ENCODE measurements around the gene BACH2.

GRCh38 chr6:90118581-90118980 lies 178.1 kb downstream of the BACH2 start:
- TF ChIP-seq CTCF (IDR thresholded peaks at IDR 0.05) (no peak), POLR2A (IDR thresholded peaks at IDR 0.05) (no peak), POLR2AphosphoS5 (IDR thresholded peaks at IDR 0.05; ENCODE audit: insufficient read depth in 1 of 2, low read depth in 1 of 2) (no peak)
